SK-MEL-5 (cell line): ENCODE results near the gene TLR3. TPM values are rescaled to one million over a fixed set of nuclear protein-coding genes. Genes with fewer than 3 reads are reported as not detected.
A peak's percentile ranks its signal among the peaks of the same experiment; 100 is the strongest.
"Not testable (repeated sequence)": the region's sequence is repeated elsewhere in the genome, so short reads cannot be mapped to it uniquely, and the experiment has no call there.

Experiments used
- DNase-seq: peaks from one replicate; pipeline ENCODE4 v3.0.0-alpha.2; 2016; ENCODE audit warnings: low read depth, low spot score
- in situ Hi-C: cut with HindIII; loops from 2 replicates; pipeline ENCODE4 v1.10.0; 2016; ENCODE audit warnings: low sequenced_read_pairs, high pct_unique_total_duplicates, low pct_unique_long_range_greater_than_20kb
- polyA plus RNA-seq, 2 experiments: library from polyadenylated mRNA; depleted of rRNA; stranded (reverse); fragments of >200 nt; gene quantifications; 2 replicates each; pipeline ENCODE4 v1.2.3, GENCODE V29; 2015
- total RNA-seq: library from RNA; depleted of rRNA; stranded (reverse); fragments of >200 nt; shearing (Covaris generic); gene quantifications from 2 replicates; pipeline ENCODE4 v1.2.3, GENCODE V29; 2014; rRNA removed

TLR3 gene
- total RNA-seq: 6.9 and 9.8 TPM in 2 replicates
- 6.4 and 8.6 TPM in 2 replicates for polyA plus RNA-seq (2015; cell fraction: cytosol; rRNA removed)
- 1.8 and 2.8 TPM in 2 replicates for polyA plus RNA-seq (2015; cell fraction: nucleus; rRNA removed)

DNA sequence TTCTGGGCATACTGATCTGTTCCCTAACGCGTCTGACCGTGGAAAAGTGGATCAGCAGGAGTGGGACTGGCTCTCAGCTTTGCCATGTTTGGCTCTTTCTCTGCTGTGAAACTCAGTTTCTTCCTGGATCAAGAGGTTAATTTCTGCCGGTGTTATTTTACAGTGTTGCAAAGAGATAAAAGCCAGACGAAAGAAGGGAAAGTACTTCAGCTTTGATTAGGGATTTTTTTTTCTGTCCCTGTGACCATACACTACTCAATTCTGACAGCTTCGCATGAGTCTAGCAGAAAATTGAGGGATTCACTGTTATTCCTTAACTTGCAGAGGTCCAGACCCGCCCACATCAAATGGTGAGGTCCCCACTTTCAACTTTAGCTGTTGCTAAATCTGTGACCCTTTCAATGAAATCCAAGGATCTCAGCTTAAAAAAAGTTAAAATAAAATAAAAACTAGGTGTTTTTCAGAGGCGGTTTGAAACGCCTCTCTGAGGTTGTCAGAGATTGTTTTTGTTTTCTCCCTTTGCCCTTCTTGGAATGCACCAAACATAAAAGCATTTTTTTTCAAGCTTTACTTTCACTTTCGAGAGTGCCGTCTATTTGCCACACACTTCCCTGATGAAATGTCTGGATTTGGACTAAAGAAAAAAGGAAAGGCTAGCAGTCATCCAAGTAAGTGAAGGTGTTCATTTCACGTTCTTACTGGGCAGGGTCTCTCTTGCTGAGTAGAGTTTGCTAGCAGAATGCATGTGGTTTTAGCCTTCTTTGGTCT lies at the start of gene TLR3:
TSS of gene TLR3 (plus strand) at position 576 of the 768 bp plus-strand sequence. CDS start 7,464 bp downstream, outside the sequence.
- in situ Hi-C loops: no loop called here
- peak; percentile 32 for DNase-seq

DNA sequence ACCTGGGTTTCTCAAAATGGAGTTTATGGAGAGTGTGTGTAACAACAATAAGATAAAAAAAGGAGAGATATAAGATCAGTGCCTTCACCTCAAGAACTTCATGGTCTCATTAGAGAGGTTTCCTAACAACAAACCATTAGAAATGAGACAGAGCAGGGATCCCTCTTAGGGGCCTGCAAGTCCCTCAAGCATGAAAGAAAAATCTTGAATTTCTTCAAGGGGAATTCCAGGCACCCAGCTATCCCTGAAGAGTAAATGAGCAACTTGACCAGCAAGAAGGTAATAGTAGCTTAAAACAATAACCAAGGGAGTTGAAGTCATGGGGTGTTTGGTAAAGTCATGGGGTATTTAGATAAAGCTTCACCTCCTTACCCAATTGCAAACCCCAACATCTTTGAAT lies 49.7 kb upstream of the TLR3 start:
- in situ Hi-C loops: no loop called here
- no peak for DNase-seq

DNA sequence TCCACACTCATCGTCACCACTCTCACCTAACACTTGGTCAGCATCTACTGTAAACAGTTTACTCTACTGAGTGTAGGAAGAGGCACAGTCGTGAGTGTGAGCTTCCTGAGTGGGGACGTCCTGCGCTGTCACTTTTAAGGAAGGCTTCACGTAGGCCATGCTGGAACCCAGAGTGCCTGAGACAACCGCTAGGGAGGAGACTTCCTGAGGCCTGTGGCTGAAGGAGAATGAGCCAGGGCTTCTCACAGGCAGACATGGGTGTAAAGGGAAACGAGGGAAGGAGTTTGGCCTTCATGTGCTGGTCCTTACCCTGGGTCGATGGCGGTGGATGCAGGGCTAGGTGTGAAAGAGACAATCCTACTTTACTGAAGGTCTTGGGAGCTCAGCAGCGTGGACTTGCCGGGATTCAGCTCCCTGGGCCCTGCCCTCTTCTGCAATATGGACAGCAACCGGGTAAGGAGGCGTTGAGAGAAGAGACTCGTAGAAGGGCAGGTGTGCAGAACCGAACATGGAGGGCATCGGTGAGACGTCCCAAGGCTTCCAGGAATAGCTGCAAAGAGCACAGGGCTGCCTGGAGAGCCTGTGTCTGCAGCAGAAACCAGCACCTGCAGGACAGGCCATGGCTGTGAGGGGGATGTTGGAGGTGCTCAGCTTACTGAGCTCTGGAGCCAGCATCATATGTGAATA lies 48.7 kb upstream of the TLR3 start:
- DNase-seq: no peak
- in situ Hi-C loops: loop anchor here (10.0 kb wide), 1 partner anchor 375 kb away; no protein-coding TSS in a partner anchor

DNA sequence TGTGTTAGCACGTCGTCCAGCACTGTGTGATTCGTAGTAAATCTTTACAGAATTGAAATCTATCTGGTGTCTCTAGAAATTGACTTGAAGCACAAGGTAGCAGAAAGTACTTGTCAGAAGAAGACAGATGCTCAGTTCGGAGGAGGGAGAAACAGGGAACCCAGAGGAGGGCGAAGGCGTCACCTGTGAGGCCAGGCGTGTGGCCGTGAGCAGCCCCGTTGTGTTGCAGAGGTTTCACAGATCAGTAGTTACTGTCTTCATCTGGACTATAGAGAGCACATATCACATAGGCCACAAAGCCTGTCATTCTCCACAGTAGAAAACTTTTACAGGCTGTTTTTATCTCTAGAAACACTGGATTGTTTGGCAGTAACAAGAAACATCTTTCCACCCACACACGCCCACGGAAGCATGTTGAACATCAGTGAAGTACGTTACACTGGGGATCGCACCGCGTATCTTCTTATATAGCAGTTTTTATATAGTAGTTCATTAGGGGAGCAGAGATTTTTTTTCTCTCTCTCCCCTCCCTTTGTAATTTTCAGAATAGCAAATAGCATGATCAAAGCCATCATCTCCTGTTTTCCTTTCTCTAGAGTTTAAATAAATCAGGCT lies 48.1 kb upstream of the TLR3 start:
- DNase-seq: no peak
- in situ Hi-C loops: loop anchor here (10.0 kb wide), 1 partner anchor 376 kb away; no protein-coding TSS in a partner anchor

DNA sequence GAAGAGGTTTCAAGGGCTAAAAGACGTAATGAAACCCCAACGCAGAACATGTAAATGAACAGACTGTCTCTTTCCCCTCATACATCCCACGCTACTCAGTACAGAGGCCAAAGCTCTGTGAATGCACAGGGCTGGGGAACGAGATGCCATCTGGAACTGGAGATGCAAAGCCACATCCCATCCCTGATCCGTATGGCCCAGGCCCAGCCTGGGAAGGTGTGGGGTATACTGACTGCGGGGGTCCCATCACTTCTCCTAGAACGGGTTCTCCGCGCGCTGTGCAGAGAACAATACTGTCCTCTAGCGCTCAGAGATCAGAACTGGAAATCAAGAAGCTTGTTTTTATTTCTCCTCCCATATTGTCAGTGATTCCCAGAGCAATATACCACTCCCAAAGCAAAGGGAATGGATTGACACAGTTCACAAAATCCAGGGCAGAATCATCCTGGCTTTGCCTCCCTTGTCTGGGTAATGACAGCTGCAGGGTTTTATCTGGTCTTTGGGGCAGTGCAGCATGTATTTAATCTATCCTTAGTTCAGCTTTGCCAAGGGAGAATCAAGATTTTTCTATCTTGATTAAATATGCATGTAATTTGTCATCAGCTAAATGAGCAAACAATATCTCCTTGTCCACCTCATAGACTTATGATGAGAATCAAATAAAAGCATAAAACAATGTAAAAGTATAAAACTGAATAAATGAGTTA lies 47.3 kb upstream of the TLR3 start:
- peak; percentile 73 for DNase-seq
- in situ Hi-C loops: loop anchor here (10.0 kb wide), 1 partner anchor 377 kb away; no protein-coding TSS in a partner anchor

DNA sequence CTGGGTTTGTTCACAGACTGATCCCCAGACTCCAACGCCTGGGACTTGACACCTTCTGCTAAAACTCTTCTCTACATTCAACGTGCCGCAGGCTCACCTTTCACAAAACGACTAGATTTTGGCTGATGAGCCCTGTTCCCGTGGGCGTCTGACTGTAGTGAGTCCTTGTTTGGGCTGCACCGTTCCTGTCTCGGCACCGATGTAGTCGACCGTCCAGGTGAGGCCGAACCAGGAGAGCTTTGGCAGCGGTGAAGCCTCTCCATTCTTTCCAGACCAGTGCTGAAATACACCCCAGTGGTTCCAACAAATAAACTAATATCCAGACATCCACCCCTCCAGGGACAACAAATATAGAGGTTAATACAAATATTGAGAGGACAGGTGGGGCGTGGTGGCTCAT lies 45.0 kb upstream of the TLR3 start:
- in situ Hi-C loops: loop anchor here (10.0 kb wide), 1 partner anchor 379 kb away; no protein-coding TSS in a partner anchor
- DNase-seq: no peak

DNA sequence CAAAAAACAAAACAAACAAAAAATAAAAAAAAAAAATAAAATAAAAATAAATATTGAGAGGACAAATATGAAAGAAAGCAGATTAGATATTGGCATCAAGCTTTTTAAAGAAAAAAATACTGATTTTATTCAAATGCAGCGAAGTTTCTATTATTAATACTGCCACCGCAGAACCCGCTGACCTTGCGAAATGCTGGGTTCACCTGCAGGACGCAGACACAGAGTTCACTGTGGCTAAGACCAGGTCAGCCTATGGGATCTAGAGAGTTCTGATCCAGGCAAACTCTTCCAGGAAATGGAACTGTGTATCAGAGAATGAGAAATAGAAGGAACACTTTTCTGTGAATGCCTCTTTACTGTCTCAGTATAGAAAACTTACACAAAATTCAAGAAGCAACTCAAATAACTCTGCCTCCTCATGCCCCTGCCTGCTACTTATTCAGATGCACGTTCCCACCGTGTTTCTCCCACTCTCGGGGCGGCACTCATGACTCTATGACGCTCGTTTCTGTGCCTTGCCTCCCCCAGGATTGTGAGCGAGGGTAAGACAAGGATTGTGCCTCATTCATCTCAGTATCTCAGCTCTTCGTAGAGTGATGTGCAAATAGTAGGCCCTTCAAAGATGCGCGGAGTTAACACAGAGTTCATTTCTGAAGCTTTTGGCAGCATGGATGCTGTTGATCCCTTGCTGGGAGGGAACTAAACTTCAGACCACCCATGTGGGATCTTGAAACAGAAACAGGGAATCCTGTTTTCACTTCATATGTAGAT lies 44.1 kb upstream of the TLR3 start:
- in situ Hi-C loops: loop anchor here (10.0 kb wide), 1 partner anchor 380 kb away; no protein-coding TSS in a partner anchor
- DNase-seq: no peak

DNA sequence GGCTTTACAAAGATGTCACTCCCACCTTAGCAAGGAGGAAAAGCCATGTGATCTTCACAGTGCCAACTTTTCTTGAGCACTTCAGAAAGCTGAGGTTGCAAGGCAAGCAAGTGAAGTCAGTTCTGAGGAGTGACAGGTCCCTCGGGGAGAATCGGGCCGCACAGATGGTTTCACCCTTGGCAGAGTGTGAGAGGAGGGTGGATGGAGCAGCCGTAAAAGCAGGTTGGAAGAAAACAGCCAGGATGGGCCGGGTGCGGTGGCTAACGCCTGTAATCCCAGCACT lies 43.6 kb upstream of the TLR3 start:
- in situ Hi-C loops: loop anchor here (10.0 kb wide), 1 partner anchor 381 kb away; no protein-coding TSS in a partner anchor
- DNase-seq: no peak

DNA sequence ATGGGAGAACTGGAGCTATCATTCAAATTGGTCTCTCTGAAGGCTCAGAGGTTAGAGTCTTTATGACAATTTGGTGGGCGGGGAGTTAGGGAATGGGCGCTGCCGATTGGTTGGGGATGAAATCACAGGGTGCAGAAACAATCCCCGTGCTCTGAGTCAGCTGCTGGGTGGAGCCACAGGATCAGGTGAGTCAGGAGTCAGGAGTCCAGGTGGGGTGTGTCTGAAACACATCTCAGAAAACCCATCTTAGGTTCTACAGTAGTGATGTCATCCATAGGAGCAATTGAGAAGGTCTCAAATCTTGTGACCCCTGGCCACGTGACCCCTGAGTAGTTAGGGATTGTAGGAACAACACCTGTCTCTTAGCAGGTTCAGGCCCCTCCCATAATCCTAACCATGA lies 41.6 kb upstream of the TLR3 start:
- in situ Hi-C loops: loop anchor here (10.0 kb wide), 1 partner anchor 383 kb away; no protein-coding TSS in a partner anchor

DNA sequence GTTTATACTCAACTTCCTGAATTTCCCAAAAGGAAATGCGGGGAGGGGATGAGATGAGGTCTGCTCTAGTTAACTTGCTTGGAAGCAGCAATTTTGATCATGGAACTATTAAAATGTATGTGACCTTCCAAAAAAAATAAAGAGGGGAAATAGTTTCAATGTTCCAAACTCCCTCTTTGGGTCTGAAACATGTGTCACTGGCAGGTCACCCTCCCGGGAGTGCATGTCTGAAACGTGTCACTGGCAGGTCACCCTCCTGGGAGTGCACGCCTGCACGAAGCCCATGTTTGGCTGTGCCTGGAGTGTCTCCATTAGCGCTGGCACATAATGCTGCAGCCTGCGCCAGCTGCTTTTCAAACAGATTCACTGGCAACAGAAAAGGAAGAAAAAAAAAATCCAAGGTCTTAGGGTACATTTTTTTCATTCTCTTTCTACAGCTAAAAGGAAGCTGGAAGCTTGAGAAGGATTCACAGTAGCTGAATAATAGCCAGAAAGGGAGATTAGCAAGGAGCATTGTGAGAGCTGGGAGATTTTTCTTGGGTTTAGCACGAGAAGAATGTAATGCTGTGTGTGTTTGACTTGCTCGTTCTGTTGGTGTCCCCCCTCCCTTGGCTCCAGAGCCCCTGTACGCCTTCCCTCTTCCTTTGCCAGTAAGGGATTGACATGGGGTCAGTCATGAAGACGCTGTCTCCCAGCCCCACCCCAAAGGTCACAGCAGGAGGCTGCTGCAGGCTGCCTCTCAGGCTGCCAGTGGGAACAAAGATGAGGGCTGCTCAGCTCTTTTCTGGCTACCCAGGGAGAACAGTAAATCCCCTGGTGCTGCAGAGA lies 39.2 kb upstream of the TLR3 start:
- DNase-seq: no peak
- in situ Hi-C loops: loop anchor here (10.0 kb wide), 1 partner anchor 385 kb away; no protein-coding TSS in a partner anchor

More for the DNA sequence above, 41.6 kb upstream of the TLR3 start:
- no peak for DNase-seq

DNA sequence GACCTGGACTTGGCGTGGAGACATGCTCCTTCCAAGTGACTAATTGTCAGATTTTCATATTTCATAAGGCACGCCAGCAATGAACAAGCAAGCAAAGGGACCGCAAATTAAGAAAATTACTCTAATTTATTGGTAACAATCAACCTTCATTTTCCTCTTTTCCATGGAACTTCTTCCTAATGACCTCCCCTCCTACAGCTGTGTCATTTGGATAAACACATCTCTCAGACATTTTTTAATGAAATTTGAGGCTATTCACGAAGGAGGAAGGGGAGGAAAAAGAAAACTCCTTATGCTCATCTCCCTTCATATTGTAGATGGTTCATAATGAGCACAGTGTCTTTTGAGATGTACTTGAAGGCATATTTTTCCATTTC lies 38.6 kb upstream of the TLR3 start:
- in situ Hi-C loops: no loop called here
- no peak for DNase-seq

DNA sequence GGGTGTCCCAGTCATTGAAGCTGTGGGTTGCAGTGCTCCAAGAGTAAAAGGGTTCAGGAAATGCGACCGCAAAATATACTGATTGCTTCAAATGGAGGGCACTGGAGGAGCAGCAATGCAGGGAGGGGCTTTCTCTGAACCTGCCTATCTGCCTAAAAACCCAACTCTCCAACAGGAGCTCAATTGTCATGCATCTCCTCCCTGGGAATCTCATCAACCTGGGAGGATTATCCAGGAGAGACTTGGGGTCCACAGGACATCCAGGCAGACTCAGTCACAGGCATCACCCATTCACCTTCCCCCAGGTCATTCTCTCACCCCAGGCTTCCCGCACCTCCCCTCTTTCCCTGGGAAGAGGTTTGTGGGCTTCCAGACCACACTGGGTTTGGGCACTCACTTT lies 38.2 kb upstream of the TLR3 start:
- DNase-seq: no peak
- in situ Hi-C loops: no loop called here

DNA sequence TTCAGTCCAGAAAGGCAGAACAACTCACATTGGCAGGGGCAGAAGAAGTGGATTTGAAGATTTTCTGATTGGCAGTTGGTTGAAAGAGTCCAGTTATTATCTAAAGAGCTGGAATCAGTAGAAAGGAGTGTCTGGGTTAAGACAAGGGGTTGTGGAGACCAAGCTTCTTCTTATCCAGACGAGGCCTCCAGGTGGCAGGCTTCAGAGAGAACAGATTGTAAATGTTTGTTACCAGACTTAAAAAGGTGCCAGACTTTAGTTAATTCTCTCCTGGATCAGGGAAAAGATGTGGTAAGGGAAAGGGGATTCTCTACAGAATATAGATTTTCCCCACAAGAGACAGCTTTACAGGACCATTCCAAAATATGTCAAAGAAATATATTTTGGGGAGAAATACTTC lies 36.7 kb upstream of the TLR3 start:
- in situ Hi-C loops: no loop called here

DNA sequence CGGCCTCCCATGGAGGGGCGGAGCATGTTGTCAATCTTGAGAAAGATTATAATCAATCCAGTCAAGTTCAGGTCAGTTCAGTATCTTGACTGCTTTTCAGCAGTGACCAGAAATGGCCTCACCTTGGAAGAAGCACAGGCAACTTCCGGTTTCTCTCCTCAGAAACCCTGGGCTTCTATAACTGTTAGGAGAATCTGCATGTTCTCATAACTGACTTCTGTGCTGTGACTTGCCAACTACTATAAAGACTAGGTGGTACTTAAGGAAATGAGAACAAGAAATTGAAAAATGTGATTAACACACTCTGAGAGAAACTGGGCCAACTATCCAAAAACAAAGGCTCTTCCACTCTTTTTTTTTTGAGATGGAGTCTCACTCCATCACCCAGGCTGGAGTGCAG lies 35.9 kb upstream of the TLR3 start:
- no peak for DNase-seq
- in situ Hi-C loops: no loop called here

More for the DNA sequence above, 36.7 kb upstream of the TLR3 start:
- DNase-seq: peak; percentile 32

DNA sequence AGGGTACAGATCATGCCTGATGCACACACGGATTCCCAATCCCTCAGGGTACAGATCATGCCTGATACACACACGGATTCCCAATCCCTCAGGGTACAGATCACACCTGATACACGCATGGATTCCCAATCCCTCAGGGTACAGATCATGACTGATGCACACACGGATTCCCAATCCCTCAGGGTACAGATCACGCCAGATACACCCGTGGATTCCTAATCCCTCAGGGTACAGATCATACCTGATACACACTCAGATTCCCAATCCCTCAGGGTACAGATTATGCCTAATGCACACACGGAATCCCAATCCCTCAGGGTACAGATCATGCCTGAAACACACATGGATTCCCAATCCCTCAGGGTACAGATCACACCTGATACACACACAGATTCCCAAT lies 34.3 kb upstream of the TLR3 start:
- DNase-seq, in situ Hi-C loops: not testable (repeated sequence)

DNA sequence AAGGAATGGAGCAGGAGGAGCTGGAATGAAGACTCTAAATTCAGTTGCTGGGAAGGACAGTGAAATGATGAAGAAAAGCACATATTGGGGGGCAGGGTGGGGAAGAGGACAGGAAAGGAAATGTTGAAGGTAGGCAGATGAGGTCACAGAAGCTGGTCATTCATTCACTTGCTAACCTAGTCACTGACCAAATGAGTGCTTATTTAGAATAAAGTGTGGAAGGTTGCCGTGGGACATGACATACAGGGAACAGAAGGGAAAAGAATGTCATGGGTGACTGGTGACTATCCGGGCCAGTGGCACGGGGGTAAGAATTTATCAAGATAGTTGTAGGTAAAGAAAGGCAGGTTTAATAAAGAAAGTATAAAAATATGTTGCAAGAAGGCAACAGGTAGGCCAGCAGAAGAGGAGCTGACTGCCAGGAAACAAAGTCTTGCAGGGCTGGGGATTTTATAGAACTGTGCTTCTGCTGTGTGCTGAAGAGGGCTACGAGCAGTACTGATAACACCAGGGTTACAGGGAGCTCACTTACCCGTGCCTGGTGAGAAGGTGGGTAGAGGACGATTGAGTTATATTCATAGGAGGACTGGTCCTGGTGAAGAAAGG lies 31.9 kb upstream of the TLR3 start:
- in situ Hi-C loops: no loop called here
- no peak for DNase-seq
